Renal pelvis (tissue), 4 donors: Measurements from ENCODE around the gene FIBCD1. TPM values are rescaled to one million over a fixed set of nuclear protein-coding genes. Genes with fewer than 3 reads are reported as not detected.
"Not testable (repeated sequence)": the region's sequence is repeated elsewhere in the genome, so short reads cannot be mapped to it uniquely, and the experiment has no call there.

Experiments used
- DNase-seq: peaks from one replicate; pipeline ENCODE4 v3.0.0-alpha.2; 2013
- polyA plus RNA-seq, 3 donors: library from polyadenylated mRNA; unstranded; fragments of 120-200 nt; gene quantifications; one replicate each; pipeline ENCODE4 v1.2.1, GENCODE V29; 2013; ENCODE audit not compliant: insufficient read length in 3 of 3

FIBCD1 gene
- polyA plus RNA-seq, 3 donors, result 0.41 to 0.79 (median 0.49) TPM

- not testable (repeated sequence) for DNase-seq
These were observed 15.9 kb upstream of the FIBCD1 start for GRCh38 chr9:130954925-130955324.

DNA sequence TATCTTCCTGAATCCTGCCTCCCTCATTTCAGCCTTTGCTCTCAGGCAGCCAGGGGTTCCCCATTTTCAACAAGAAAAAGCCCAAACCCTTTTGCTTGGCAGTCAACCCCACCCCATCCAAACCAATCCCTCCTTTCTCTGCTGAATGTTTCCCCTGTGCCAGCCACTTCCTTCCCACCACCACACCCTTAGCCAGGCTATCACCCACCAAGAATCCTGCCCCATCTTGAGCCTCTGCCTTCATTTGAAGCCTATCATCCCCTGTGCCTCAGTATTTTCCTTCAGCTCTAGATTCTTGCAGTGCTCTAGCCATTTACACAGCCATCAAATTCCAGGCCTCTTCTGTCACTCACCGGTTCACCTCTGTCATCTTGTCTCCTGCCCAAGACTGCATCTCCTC, 15.3 kb upstream of the FIBCD1 start:
- no peak for DNase-seq

DNA sequence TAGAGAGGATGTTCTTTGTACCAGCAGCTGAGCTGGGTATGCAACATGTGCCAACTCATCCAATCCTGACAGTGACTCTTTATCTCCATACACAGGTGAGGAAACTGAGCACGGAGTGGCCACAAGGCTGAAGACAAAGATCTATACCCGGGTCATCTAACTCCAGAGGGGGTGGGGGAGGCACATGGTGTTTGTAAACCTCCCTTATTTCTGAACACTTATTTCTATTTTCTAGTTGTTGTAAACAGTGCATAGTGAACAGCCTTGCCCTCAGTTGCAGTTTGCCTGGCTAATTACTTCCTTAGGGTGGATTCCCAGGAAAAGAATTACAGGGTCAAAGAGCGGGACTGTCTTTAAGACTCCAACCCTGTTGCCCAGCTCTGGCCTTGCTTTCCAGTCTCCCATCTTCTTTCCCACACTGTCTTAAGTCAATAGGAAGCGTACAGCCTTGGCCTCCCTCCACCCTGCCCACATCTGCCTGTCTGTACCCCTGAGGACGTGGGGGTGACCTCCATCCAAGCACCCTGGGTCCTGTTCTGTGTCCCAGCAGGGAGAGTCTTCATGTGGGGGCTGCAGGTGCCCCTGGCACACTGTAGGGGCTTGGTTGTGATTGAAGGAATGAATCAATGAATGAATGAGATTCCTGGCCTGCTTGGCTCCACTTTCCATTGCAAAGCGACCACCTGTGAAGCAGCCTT, 13.2 kb upstream of the FIBCD1 start:
- DNase-seq, result no peak

GRCh38 chr9:130950039-130950311, 10.9 kb upstream of the FIBCD1 start:
- no peak for DNase-seq

- DNase-seq, result no peak
These were observed 10.4 kb upstream of the FIBCD1 start for GRCh38 chr9:130949188-130950038.

DNA sequence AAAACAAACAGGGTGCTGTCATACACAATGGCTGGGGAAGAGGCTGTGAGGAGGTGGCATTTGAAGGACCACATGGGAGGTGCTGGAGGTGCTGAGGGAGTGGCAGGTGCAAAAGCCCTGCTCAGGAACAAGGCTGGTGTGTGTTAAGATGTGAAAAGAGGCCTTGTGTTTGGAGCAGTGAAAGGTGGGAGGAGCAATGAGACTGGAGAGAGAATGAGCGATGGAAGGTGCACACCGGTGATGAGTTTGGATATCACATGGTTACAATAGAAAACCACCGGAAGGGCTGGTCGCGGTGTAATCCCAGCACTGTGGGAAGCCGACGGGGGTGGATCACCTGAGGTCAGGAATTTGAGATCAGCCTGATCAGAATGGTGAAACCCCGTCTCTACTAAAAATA, 9.2 kb upstream of the FIBCD1 start:
- DNase-seq, result no peak

- DNase-seq, result no peak
These were observed 8.6 kb upstream of the FIBCD1 start for GRCh38 chr9:130947618-130948140.

DNA sequence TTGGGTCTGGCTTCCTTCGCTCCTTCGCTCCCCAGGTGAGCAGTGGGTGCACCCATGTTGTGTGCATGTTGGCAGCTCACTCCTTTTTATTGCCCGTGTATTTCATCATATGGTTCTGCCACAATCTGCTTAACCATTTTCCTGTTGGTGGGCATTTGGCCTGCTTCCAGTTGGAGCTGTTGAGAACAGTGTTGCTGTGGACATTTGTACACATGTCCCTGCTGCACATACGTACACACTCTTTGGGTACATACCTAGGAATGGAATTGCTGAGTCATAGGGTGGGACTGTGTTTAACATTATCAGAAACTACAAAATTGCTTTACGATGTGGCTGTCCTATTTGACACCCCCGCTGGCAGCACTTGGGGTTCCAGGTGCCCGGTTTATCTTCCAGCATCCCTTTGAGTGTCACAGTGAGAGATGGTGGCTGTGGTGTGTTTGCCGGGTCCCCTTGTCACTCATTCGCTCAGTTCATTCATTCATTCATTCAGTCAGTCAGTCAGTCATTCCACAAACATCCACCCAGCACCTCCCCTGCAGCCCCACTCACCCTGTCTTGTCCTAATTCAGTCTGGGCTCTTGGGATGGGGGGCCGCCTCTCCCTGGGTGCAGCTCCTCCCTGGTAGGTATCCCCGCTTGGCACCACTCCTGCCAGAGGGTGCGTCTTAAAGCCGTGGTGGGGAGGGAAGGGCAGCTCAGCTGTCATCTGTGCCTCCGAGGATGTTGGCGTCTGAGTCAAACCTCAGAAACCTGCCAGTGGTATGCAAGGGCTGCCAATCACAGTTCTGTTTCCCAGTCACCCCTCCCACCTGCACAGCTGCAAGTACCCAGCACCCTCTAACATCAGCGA, 7.9 kb upstream of the FIBCD1 start:
- DNase-seq, result no peak

DNA sequence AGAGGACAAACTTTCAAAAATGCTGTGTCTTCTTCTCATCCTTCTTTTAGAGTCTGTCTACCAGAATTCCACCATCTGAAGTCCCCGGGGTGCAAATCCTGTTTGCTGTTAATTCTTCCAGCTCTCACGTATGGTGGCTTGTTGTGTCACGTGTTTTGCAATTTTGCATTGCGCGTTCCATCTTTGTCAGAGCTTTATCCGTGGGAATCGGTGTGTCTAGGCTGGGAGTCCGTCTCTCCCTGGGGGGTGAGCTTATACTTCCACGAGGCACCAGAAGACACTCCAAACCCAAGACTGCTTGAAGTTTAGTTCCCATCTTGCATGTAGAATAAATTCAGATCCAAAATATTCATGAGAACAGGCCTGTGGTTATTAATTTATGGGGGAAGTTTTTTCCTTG, 6.1 kb upstream of the FIBCD1 start:
- no peak for DNase-seq

GRCh38 chr9:130944510-130945058, 5.5 kb upstream of the FIBCD1 start:
- DNase-seq, result no peak

DNA sequence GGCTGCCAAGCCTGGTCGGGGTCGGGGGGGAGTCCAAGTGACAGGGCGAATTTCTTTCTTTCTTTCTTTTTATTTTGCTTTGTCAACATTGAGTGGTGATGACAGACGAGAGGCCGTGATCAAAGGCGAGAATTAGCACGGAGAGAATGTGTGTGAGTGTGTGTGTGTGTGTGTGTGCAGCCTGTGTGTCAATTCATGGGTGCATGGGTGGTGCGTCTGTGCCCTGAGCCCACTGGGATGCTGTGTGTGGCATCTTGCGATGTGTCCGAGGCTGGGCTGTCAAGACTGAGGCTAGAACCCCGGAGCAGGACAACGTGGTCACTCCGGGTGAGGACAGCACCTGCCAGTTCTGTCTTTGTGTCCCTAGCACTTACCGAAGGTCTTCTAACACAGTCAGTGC, 4.7 kb upstream of the FIBCD1 start:
- DNase-seq, result no peak

DNA sequence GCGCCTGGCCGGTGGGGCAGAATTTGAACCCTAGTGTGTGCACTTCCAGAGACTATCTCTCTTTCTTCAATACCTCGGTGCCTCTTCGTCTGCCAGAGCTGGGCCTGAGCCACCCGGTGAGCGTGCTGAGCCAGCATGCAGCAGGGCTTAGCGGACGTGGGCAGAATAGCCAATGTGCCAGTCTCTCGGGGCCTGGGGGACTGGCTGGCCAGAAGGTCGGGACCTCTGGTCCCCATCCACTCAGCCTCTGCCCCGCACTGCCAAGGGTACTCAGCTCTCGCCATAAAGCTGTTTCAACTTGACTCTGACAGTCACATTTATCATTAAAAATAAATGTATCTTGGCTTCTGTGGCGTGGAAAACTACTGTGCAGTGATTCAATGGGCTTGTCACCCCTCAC, 4.2 kb upstream of the FIBCD1 start:
- DNase-seq, result no peak

GRCh38 chr9:130942679-130943078, 3.6 kb upstream of the FIBCD1 start:
- DNase-seq, result no peak

DNA sequence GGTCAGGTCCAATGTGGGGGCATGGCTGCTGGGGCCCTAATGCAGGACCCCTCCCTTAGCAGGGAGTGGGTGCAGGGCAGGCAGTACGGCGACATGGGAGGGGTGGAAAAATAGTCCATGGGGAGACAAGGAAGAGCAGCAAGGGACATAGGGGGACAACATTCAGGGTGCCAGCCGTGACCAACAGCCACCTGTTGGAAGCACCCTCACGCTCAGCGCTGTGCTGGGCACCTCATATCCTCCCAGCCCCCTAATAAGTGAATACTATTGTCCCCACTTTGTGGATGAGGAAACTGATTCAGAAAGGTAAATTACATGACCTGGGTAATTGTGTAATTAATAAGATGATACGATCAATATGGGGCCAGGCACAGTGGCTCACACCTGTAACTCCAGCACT, 3.0 kb upstream of the FIBCD1 start:
- DNase-seq, result no peak

DNA sequence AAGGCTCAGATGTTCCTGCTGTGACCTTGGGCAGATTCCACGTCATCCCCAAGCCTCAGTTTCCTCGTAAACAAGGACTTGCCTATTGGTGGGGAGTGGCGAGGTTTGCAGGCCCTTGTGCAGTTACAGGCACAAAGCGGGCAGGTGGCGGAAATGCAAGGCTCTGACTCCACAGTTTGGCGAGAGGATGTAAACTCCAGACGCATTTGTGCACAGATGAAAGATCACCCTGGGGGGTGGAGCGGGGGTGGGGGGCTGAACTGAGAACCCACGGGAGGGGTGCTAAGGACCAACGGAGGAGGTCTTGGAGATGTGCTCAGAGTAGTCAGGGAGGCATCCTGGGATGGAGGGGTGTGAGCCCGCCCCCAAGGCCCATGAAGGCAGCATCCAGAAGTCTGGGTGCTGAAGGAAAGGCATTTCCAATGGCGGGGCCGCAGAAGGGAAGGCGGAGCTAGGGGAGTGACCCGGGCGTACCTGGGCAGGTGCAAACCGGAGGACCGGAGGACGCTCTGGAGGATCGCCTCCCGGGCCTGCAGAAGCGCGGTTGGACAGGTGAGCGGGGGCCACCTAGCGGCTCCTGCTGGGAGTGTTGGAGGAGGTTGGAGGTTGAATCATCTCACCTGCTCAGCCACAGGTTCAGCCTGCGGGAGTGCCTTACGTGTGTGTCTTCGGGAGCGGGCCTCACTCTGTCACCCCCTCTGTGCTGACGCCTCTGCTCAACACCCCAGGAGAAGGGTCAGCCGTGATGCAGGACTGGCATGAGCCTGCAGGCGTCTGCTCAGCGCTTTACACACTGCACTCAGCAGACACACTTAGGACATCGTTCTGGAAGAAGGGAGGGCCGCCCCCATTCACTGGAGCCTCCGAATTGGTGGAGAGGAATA, 1.9 kb upstream of the FIBCD1 start:
- DNase-seq, result no peak

GRCh38 chr9:130940027-130940549, 1.0 kb upstream of the FIBCD1 start:
- no peak for DNase-seq

GRCh38 chr9:130939405-130940026, 469 bp upstream of the FIBCD1 start:
- no peak for DNase-seq

- DNase-seq, result no peak
These were observed 829 bp downstream of the FIBCD1 start for GRCh38 chr9:130938184-130938651.

GRCh38 chr9:130937146-130938076, 1.6 kb downstream of the FIBCD1 start:
- DNase-seq, result no peak
